MCF 10A (cell line): ENCODE data around the gene DPCD. TPM values are rescaled to one million over a fixed set of nuclear protein-coding genes. Genes with fewer than 3 reads are reported as not detected.

Experiments used
- BruUV-seq: library from RNA; stranded (reverse); fragments of 400-500 nt; replicated peaks from 2 replicates; lab custom pipeline; 2021; lab: Mats Ljungman, UMichigan
- CTCF ChIA-PET: fragments of 300-600 bp; sonication (Branson Sonifier 250); formaldehyde crosslinking; extraction: SDS; loops from one replicate; lab custom pipeline; 2021; ENCODE audit warnings: antibody characterized with exemption, inconsistent platforms; lab: Yijun Ruan, JAX
- POLR2A ChIA-PET: fragments of 300-600, 350-650 bp; sonication (Branson Sonifier 250); formaldehyde crosslinking; extraction: SDS; loops from one replicate; lab custom pipeline; 2020; ENCODE audit warnings: antibody characterized with exemption, inconsistent platforms; lab: Yijun Ruan, JAX
- DNase-seq: peaks from one replicate; pipeline ENCODE4 v3.0.0-alpha.2; 2018; ENCODE audit not compliant: unreplicated experiment
- H3K27ac Mint-ChIP-seq: one replicate; pipeline ENCODE4 v1.8.0; 2022; ENCODE audit warnings: mild to moderate bottlenecking, low read depth, mixed read lengths; ENCODE audit not compliant: unreplicated experiment
- H3K27me3 Mint-ChIP-seq: one replicate; pipeline ENCODE4 v1.8.0; 2022; ENCODE audit warnings: mixed read lengths; ENCODE audit not compliant: insufficient read depth, unreplicated experiment
- H3K36me3 Mint-ChIP-seq: one replicate; pipeline ENCODE4 v1.8.0; 2022; ENCODE audit warnings: mild to moderate bottlenecking, moderate library complexity, mixed read lengths; ENCODE audit not compliant: insufficient read depth, unreplicated experiment
- H3K4me1 Mint-ChIP-seq: one replicate; pipeline ENCODE4 v1.8.0; 2022; ENCODE audit warnings: mixed read lengths; ENCODE audit not compliant: insufficient read depth, unreplicated experiment
- H3K4me3 Mint-ChIP-seq: one replicate; pipeline ENCODE4 v1.8.0; 2022; ENCODE audit warnings: mild to moderate bottlenecking, moderate library complexity, mixed read lengths; ENCODE audit not compliant: unreplicated experiment
- H3K9me3 Mint-ChIP-seq: one replicate; pipeline ENCODE4 v1.8.0; 2022; ENCODE audit warnings: mixed read lengths; ENCODE audit not compliant: unreplicated experiment
- intact Hi-C: fragments of 100-400 bp; cut with micrococcal nuclease; formaldehyde crosslinking; loops from 2 replicates; pipeline ENCODE4 v1.14.1; 2022
- total RNA-seq: library from RNA; stranded (reverse); gene quantifications from 2 replicates; pipeline ENCODE4 v1.2.3, GENCODE V29; 2022
- TF ChIP-seq, protein P1 (sequence below): fragments of 200-600 bp; IDR thresholded peaks from one replicate; pipeline ENCODE4 v1.8.0; 2022; ENCODE audit warnings: antibody characterized with exemption, mild to moderate bottlenecking; ENCODE audit not compliant: unreplicated experiment

Gene DPCD
- total RNA-seq, 1 experiment from 2014 or later = 24.2 TPM

DNA sequence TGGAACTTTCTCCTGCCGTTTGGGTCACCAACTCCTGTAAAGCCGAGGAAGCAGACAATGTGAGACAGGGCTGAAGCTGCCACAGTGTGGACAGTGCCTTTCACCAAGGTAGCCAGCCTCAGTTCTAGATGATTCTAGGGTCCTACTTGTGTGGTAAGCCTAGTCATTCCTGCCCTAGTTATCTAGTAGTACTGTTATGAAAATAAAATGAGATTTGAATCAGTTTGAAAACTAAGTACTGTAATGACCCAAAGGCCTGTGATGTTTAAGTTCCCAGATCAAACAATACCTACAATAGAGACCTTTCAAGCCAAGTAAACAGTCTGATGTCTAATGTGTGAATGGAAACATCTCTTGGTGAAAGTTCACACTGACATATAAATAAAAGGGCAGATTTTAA is 37.2 kb upstream of the DPCD start:
- Mint-ChIP-seq H3K4me3 (no peak overlapping the region), H3K4me1 (no peaks in the 10 kb centered on the region), H3K9me3 (no peaks in the 10 kb centered on the region), H3K36me3 (peaks cover 33% of the 10 kb centered on the region), H3K27ac (no peak overlapping the region), H3K27me3 (no peaks in the 10 kb centered on the region)
- POLR2A ChIA-PET = no interaction called here
- CTCF ChIA-PET = interaction anchor here (0.6 kb wide), 1 partner anchor 289 kb away, joined by 3 read pairs; no protein-coding TSS in a partner anchor
- TF ChIP-seq, protein P1, sequence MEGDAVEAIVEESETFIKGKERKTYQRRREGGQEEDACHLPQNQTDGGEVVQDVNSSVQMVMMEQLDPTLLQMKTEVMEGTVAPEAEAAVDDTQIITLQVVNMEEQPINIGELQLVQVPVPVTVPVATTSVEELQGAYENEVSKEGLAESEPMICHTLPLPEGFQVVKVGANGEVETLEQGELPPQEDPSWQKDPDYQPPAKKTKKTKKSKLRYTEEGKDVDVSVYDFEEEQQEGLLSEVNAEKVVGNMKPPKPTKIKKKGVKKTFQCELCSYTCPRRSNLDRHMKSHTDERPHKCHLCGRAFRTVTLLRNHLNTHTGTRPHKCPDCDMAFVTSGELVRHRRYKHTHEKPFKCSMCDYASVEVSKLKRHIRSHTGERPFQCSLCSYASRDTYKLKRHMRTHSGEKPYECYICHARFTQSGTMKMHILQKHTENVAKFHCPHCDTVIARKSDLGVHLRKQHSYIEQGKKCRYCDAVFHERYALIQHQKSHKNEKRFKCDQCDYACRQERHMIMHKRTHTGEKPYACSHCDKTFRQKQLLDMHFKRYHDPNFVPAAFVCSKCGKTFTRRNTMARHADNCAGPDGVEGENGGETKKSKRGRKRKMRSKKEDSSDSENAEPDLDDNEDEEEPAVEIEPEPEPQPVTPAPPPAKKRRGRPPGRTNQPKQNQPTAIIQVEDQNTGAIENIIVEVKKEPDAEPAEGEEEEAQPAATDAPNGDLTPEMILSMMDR = no peak
- DNase-seq = no peak
- BruUV-seq = no TSS peak
- intact Hi-C loops = no loop called here

DNA sequence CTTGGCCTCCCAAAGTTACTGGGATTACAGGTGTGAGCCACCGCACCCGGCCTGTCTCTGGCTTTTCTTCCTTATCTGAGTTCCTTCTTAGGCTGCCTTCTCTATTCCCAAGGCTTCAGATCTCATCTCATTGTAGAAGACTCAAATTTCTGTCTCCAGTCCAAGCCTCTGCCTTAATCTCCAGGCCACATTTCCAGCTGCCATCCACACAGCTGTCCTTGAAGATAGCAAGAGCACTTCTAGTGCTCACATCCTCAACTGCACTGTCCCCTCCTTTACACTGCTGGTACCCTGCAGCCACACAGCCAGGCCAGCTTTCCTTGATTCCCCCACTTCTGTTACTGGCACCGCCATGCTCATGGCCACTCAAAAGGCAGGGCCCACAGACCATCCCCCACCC is 35.7 kb upstream of the DPCD start:
- BruUV-seq = no TSS peak
- DNase-seq = no peak
- H3K4me1 Mint-ChIP-seq = no peaks in the 10 kb centered on the region

DNA sequence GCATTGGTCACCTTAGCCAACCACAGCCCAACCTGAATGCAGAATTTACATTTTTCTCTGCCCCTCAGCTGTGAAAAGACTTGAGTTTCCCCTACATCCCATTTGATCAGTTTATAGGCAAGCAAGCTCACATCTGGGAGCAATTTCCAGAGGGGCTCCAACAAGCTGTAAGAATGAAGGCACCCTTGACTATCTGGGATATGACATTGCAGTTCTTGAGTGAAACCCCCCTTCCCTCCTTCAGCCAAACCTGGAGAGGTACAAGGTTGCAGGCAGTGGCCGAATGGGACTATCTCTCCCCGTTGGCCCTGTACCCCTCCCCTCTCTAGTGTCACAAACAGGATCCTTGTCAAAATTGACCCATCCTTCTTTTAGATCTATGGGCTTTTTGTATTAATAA is 30.6 kb upstream of the DPCD start:
- TF ChIP-seq, protein P1 = no peak
- H3K27ac Mint-ChIP-seq = peak overlapping the region; percentile 93
- intact Hi-C loops = no loop called here
- POLR2A ChIA-PET = interaction anchor here (0.7 to 1.5 kb wide), 3 partner anchors 13 to 336 kb away, joined by 3 to 5 read pairs (median 3); no protein-coding TSS in a partner anchor
- no TSS peak for BruUV-seq
- H3K36me3 Mint-ChIP-seq = peaks cover 20% of the 10 kb centered on the region
- CTCF ChIA-PET = interaction anchor here (0.6 to 2.0 kb wide), 5 partner anchors 13 to 343 kb away, joined by 3 to 12 read pairs (median 4); no protein-coding TSS in a partner anchor
- no peaks in the 10 kb centered on the region for H3K27me3 Mint-ChIP-seq
- no peak overlapping the region for H3K4me3 Mint-ChIP-seq
- H3K9me3 Mint-ChIP-seq = no peaks in the 10 kb centered on the region
- peaks cover 11% of the 10 kb centered on the region for H3K4me1 Mint-ChIP-seq
- DNase-seq = no peak

More for the DNA sequence above, 35.7 kb upstream of the DPCD start:
- Mint-ChIP-seq H3K36me3 (peaks cover 33% of the 10 kb centered on the region), H3K4me3 (no peak overlapping the region), H3K27me3 (no peaks in the 10 kb centered on the region), H3K27ac (peak overlapping the region; percentile 2), H3K9me3 (no peaks in the 10 kb centered on the region)
- TF ChIP-seq, protein P1 = no peak
- ChIA-PET POLR2A (no interaction called here), CTCF (interaction anchor here (0.6 to 1.4 kb wide), 2 partner anchors 338 to 483 kb away, joined by 3 to 7 read pairs; no protein-coding TSS in a partner anchor)
- intact Hi-C loops = no loop called here

DNA sequence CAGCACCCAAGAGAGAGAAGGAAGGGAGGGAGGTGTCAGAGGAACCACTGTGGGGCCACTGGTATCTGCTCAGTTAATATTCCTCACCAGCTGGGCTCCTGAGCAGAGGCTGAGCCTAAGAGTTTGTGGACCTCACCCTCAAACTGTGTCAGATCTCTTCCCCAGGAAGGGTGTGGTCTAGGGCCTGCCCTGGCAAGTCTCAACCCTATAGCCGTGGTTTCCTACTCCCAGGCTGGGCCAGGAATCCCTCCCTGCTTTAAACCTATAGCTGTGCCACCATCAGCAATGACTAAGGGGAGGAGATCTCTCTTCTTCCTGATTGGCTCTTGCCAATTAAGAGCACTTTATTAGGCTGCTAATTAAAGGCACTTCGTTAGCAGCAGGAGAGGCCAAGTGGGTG is 29.9 kb upstream of the DPCD start:
- DNase-seq = peak; percentile 78
- Mint-ChIP-seq H3K4me3 (no peak overlapping the region), H3K36me3 (peaks cover 15% of the 10 kb centered on the region), H3K9me3 (no peaks in the 10 kb centered on the region), H3K27ac (peak overlapping the region; percentile 93), H3K27me3 (no peaks in the 10 kb centered on the region), H3K4me1 (peaks cover 11% of the 10 kb centered on the region)
- TF ChIP-seq, protein P1 = no peak
- CTCF ChIA-PET = interaction anchor here (0.9 to 2.2 kb wide), 3 partner anchors 12 to 344 kb away, joined by 3 to 12 read pairs (median 10); no protein-coding TSS in a partner anchor
- intact Hi-C loops = no loop called here
- BruUV-seq = no TSS peak
- POLR2A ChIA-PET = interaction anchor here (0.6 to 1.7 kb wide), 8 partner anchors 9 to 337 kb away, joined by 3 to 5 read pairs (median 4); partner anchors contain the start of genes DPCD and POLL
